Endothelial cell of umbilical vein (primary cell): ENCODE results near the gene FSIP1. TPM values are rescaled to one million over a fixed set of nuclear protein-coding genes. Genes with fewer than 3 reads are reported as not detected.

Experiments
- BruUV-seq: library from RNA; stranded (reverse); fragments of 400-500 nt; replicated peaks from 2 replicates; lab custom pipeline; 2021; lab: Mats Ljungman, UMichigan
- CTCF ChIA-PET: fragments of 300-600, 350-600 bp; sonication (Branson Sonifier 250); formaldehyde crosslinking; loops from one replicate; lab custom pipeline; 2021; ENCODE audit warnings: antibody characterized with exemption, inconsistent platforms; lab: Charles Lee
- POLR2A ChIA-PET: fragments of 300-600, 350-600 bp; sonication (Branson Sonifier 250); formaldehyde crosslinking; loops from one replicate; lab custom pipeline; 2021; ENCODE audit warnings: antibody characterized with exemption, inconsistent platforms; lab: Charles Lee
- DNase-seq: peaks from one replicate; pipeline ENCODE4 v3.0.0-alpha.2; 2011; ENCODE audit warnings: low read depth, low spot score
- FAIRE-seq: peaks from 2 replicates; lab custom pipeline; 2011; peaks lifted over from hg19 to GRCh38; lab: Jason Lieb, UNC
- H2AFZ ChIP-seq: 2 replicates; pipeline ENCODE4 v1.6.0; 2012; ENCODE audit warnings: low read depth, low read length, control low read depth, inconsistent platforms
- H3K27ac ChIP-seq: 2 replicates; pipeline ENCODE4 v1.5.1; 2011; ENCODE audit warnings: low read depth, mild to moderate bottlenecking, control low read depth, low read length, moderate library complexity; ENCODE audit not compliant: insufficient read depth
- H3K27me3 ChIP-seq, 2 experiments: 2 replicates each; pipeline versions ENCODE4 v1.6.0 to v1.6.1; 2011; ENCODE audit warnings: low read length in 2 of 2, mixed read lengths in 1 of 2; ENCODE audit not compliant: control insufficient read depth in 2 of 2, insufficient read depth in 2 of 2
- H3K36me3 ChIP-seq, 2 experiments: 2 replicates in 1 of 2; 3 replicates in 1 of 2; pipeline ENCODE4 v1.5.1; 2011; ENCODE audit warnings: low read length in 2 of 2, mild to moderate bottlenecking in 1 of 2, moderate library complexity in 1 of 2; ENCODE audit not compliant: control insufficient read depth in 2 of 2, insufficient read depth in 2 of 2; ENCODE audit errors: extremely low read depth in 1 of 2
- H3K4me1 ChIP-seq: 3 replicates; pipeline ENCODE4 v1.5.1; 2011; ENCODE audit warnings: mild to moderate bottlenecking, low read length; ENCODE audit not compliant: control insufficient read depth, insufficient read depth; ENCODE audit errors: extremely low read depth
- H3K4me2 ChIP-seq: 2 replicates; pipeline ENCODE4 v1.6.1; 2011; ENCODE audit warnings: low read length, control low read depth, mixed read lengths; ENCODE audit not compliant: insufficient read depth
- H3K4me3 ChIP-seq, 3 experiments: fragments of 200-600 bp in 1 of 3; sonication (generic), shearing (Covaris generic) in 1 of 3; replicated peaks in 1 of 3; 2 replicates each; pipeline ENCODE4 v1.5.1; 2011 to 2016; ENCODE audit warnings: control low read depth in 3 of 3, low read length in 3 of 3, mild to moderate bottlenecking in 2 of 3, inconsistent platforms in 1 of 3, low read depth in 1 of 3, moderate library complexity in 1 of 3; ENCODE audit not compliant: insufficient read depth in 1 of 3
- H3K79me2 ChIP-seq: 2 replicates; pipeline ENCODE4 v1.6.0; 2012; ENCODE audit warnings: low read length, inconsistent platforms; ENCODE audit not compliant: control insufficient read depth, insufficient read depth
- H3K9ac ChIP-seq: replicated peaks from 2 replicates; pipeline ENCODE3; 2011; ENCODE audit warnings: low read length, control low read depth; ENCODE audit not compliant: insufficient read depth; ENCODE audit errors: extremely low read depth
- H3K9me1 ChIP-seq: replicated peaks from 3 replicates; pipeline ENCODE4 v1.6.0; 2011; ENCODE audit warnings: mild to moderate bottlenecking, low read length; ENCODE audit not compliant: control insufficient read depth, insufficient read depth; ENCODE audit errors: extremely low read depth
- H3K9me3 ChIP-seq: replicated peaks from 2 replicates; pipeline ENCODE4 v1.5.1; 2012; ENCODE audit warnings: low read length, inconsistent platforms; ENCODE audit not compliant: control insufficient read depth, insufficient read depth
- H4K20me1 ChIP-seq: replicated peaks from 2 replicates; pipeline ENCODE3; 2011; ENCODE audit warnings: mild to moderate bottlenecking, low read length; ENCODE audit not compliant: control insufficient read depth, insufficient read depth; ENCODE audit errors: extremely low read depth
- EZH2 ChIP-seq: IDR thresholded peaks from 2 replicates; pipeline ENCODE4 v1.6.1; 2012; ENCODE audit warnings: borderline replicate concordance, low read depth, mild to moderate bottlenecking, moderate library complexity, low read length, inconsistent platforms; ENCODE audit not compliant: severe bottlenecking
- FOS ChIP-seq: IDR thresholded peaks from 2 replicates; pipeline ENCODE4 v1.6.1; 2011; ENCODE audit warnings: mild to moderate bottlenecking, low read length, moderate library complexity, borderline replicate concordance; ENCODE audit not compliant: insufficient read depth
- GATA2 ChIP-seq: IDR thresholded peaks from 2 replicates; pipeline ENCODE4 v1.7.0; 2011; ENCODE audit warnings: low read depth, mild to moderate bottlenecking, moderate library complexity, mixed read lengths, low read length; ENCODE audit not compliant: insufficient read length, insufficient read depth
- JUN ChIP-seq: IDR thresholded peaks from 2 replicates; pipeline ENCODE4 v1.6.1; 2011; ENCODE audit warnings: borderline replicate concordance, low read depth; ENCODE audit not compliant: insufficient read length, insufficient read depth
- MAX ChIP-seq: IDR thresholded peaks from 2 replicates; pipeline ENCODE4 v1.6.1; 2011; ENCODE audit not compliant: insufficient read depth, insufficient read length
- MYC ChIP-seq: IDR thresholded peaks from one replicate; pipeline ENCODE4 v1.6.1; 2011; ENCODE audit warnings: mild to moderate bottlenecking, low read depth, low read length
- POLR2A ChIP-seq: IDR thresholded peaks from 2 replicates; pipeline ENCODE4 v1.6.1; 2012; ENCODE audit warnings: low read depth, mild to moderate bottlenecking, control low read depth, low read length
- POLR2AphosphoS5 ChIP-seq: IDR thresholded peaks from 2 replicates; pipeline ENCODE4 v1.6.1; 2012; ENCODE audit warnings: low read depth, mild to moderate bottlenecking, control low read depth, low read length, moderate library complexity; ENCODE audit not compliant: insufficient read depth
- dilution Hi-C: fragments of 300-500 bp; cut with MboI; formaldehyde crosslinking; loops from one replicate; pipeline ENCODE4 v1.15.0; 2019; ENCODE audit warnings: low sequenced_read_pairs; ENCODE audit not compliant: extremely low pct_ligation_motif_present
- intact Hi-C: fragments of 100-400 bp; cut with micrococcal nuclease; formaldehyde crosslinking; loops from one replicate; pipeline ENCODE4 v1.10.0; 2022
- polyA plus RNA-seq, 4 experiments: library from polyadenylated mRNA; depleted of rRNA in 3 of 4; stranded (reverse) in 3 of 4; unstranded in 1 of 4; fragments of >200 nt; gene quantifications; 2 replicates each; pipeline versions ENCODE4 v1.2.1 to v1.2.3, GENCODE V29; 2011 to 2012; ENCODE audit warnings: missing spikeins in 1 of 4
- total RNA-seq: library from RNA; stranded (reverse); gene quantifications from 2 replicates; pipeline ENCODE4 v1.2.3, GENCODE V29; 2021
- TF ChIP-seq, protein P1 (sequence below), 2 donors: IDR thresholded peaks; 1 replicate in 1 of 2; 2 replicates in 1 of 2; pipeline ENCODE4 v1.5.1; 2011; ENCODE audit warnings: low read length in 2 of 2, mild to moderate bottlenecking in 2 of 2, moderate library complexity in 2 of 2, control low read depth in 1 of 2, inconsistent platforms in 1 of 2, low read depth in 1 of 2; ENCODE audit not compliant: insufficient read depth in 1 of 2; ENCODE audit errors: extremely low read depth in 1 of 2

Gene FSIP1
- total and polyA plus RNA-seq, 2 donors (not counting 3 experiments of a cell fraction or from before 2014, with no cell fraction given): 0.23 to 1.1 TPM

DNA sequence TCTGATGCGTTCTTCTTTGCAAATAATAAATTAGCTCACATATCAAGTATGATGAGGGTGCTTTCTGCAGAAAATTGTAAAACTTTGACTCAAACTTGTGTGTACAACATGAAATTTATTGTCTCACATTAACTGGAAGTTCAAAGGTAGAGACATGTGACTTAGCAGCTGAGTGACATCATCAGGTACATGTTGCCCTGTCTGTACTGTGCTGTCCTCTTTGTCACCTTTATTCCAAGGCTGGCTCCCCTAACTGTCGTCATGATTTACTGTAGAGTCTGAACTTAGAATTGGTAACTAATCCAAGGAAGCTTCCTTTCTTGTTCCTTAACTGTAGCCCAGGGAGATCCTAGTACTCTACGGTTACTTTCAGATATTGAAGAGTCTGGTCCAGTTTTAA, 12.3 kb upstream of the FSIP1 start:
- POLR2A ChIA-PET: no interaction called here
- intact Hi-C loops: no loop called here

More for the DNA sequence above, 12.3 kb upstream of the FSIP1 start:
- no peaks in the 10 kb centered on the region for H3K27me3 ChIP-seq
- no TSS peak for BruUV-seq
- H3K36me3 ChIP-seq: no peaks in the 10 kb centered on the region
- H3K9me3 ChIP-seq: no peaks in the 10 kb centered on the region
- H3K9me1 ChIP-seq: no peaks in the 10 kb centered on the region
- H3K27ac ChIP-seq: no peak overlapping the region
- no peak for FAIRE-seq
- H3K9ac ChIP-seq: no peak overlapping the region
- DNase-seq: no peak
- no peak overlapping the region for H2AFZ ChIP-seq
- no peak overlapping the region for H3K4me2 ChIP-seq
- peaks cover 10% of the 10 kb centered on the region for H3K4me1 ChIP-seq
- no peaks in the 10 kb centered on the region for H3K79me2 ChIP-seq
- H4K20me1 ChIP-seq: no peaks in the 10 kb centered on the region
- CTCF ChIA-PET: interaction anchor here (1.0 to 1.7 kb wide), 2 partner anchors 38 to 79 kb away, joined by 3 to 4 read pairs; no protein-coding TSS in a partner anchor
- no peak overlapping the region for H3K4me3 ChIP-seq
- dilution Hi-C loops: no loop called here
- TF ChIP-seq MYC (no peak), EZH2 (no peak), MAX (no peak), JUN (no peak), POLR2A (no peak), POLR2AphosphoS5 (no peak), FOS (no peak), GATA2 (no peak)
- TF ChIP-seq, protein P1, sequence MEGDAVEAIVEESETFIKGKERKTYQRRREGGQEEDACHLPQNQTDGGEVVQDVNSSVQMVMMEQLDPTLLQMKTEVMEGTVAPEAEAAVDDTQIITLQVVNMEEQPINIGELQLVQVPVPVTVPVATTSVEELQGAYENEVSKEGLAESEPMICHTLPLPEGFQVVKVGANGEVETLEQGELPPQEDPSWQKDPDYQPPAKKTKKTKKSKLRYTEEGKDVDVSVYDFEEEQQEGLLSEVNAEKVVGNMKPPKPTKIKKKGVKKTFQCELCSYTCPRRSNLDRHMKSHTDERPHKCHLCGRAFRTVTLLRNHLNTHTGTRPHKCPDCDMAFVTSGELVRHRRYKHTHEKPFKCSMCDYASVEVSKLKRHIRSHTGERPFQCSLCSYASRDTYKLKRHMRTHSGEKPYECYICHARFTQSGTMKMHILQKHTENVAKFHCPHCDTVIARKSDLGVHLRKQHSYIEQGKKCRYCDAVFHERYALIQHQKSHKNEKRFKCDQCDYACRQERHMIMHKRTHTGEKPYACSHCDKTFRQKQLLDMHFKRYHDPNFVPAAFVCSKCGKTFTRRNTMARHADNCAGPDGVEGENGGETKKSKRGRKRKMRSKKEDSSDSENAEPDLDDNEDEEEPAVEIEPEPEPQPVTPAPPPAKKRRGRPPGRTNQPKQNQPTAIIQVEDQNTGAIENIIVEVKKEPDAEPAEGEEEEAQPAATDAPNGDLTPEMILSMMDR (IDR thresholded peaks at IDR 0.05; ENCODE audit: extremely low read depth in 1 of 2, insufficient read depth in 1 of 2, low read depth in 1 of 2, low read length in 2 of 2): no peak
